ENCODE results near the gene YTHDF1.

The YTHDF1 gene

GRCh38 chr20:63186084-63186483 lies 29.8 kb downstream of the YTHDF1 start:
- DNase-seq (ENCODE audit: low read depth in 2 of 2): no peak

GRCh38 chr20:63185215-63185796 lies 30.6 kb downstream of the YTHDF1 start:
- DNase-seq (ENCODE audit: low read depth in 2 of 2): no peak

GRCh38 chr20:63183422-63184146 lies 32.3 kb downstream of the YTHDF1 start:
- peak in 1 of 2 donors; percentile 16 for DNase-seq (ENCODE audit: low read depth in 2 of 2)

- DNase-seq (ENCODE audit: low read depth in 2 of 2): no peak
Observed at GRCh38 chr20:63182946-63183415, 33.0 kb downstream of the YTHDF1 start.

- no peak for DNase-seq (ENCODE audit: low read depth in 2 of 2)
Observed at GRCh38 chr20:63182425-63182824, 33.5 kb downstream of the YTHDF1 start.

GRCh38 chr20:63181226-63181625 lies 34.7 kb downstream of the YTHDF1 start:
- no peak for DNase-seq (ENCODE audit: low read depth in 2 of 2)

GRCh38 chr20:63180569-63181185 lies 35.3 kb downstream of the YTHDF1 start:
- no peak for DNase-seq (ENCODE audit: low read depth in 2 of 2)

GRCh38 chr20:63179687-63180568 lies 36.0 kb downstream of the YTHDF1 start:
- DNase-seq (ENCODE audit: low read depth in 2 of 2): no peak

- peak; percentile 54 to 55 for DNase-seq (ENCODE audit: low read depth in 2 of 2)
Observed at GRCh38 chr20:63178889-63179686, 36.8 kb downstream of the YTHDF1 start.

GRCh38 chr20:63178446-63178820 lies 37.5 kb downstream of the YTHDF1 start:
- DNase-seq (ENCODE audit: low read depth in 2 of 2): no peak

- DNase-seq (ENCODE audit: low read depth in 2 of 2): no peak
Observed at GRCh38 chr20:63177785-63178445, 38.0 kb downstream of the YTHDF1 start.

GRCh38 chr20:63177134-63177784 lies 38.7 kb downstream of the YTHDF1 start:
- DNase-seq (ENCODE audit: low read depth in 2 of 2): no peak

- no peak for DNase-seq (ENCODE audit: low read depth in 2 of 2)
Observed at GRCh38 chr20:63176427-63177133, 39.4 kb downstream of the YTHDF1 start.

- DNase-seq (ENCODE audit: low read depth in 2 of 2): no peak
Observed at GRCh38 chr20:63176034-63176426, 39.9 kb downstream of the YTHDF1 start.

GRCh38 chr20:63175038-63175895 lies 40.7 kb downstream of the YTHDF1 start:
- no peak for DNase-seq (ENCODE audit: low read depth in 2 of 2)

- no peak for DNase-seq (ENCODE audit: low read depth in 2 of 2)
Observed at GRCh38 chr20:63174309-63175037, 41.5 kb downstream of the YTHDF1 start.

GRCh38 chr20:63173552-63174191 lies 42.3 kb downstream of the YTHDF1 start:
- DNase-seq (ENCODE audit: low read depth in 2 of 2): no peak

All from stimulated activated CD8-positive, alpha-beta memory T cell treated with anti-CD3 and anti-CD28 coated beads, Interleukin-7, amount 100 ng/mL, for 1 hour (primary cell).